GM19372 (cell line): Measurements from ENCODE around the gene AHNAK2.
"Not testable (repeated sequence)": the region's sequence is repeated elsewhere in the genome, so short reads cannot be mapped to it uniquely, and the experiment has no call there.

Experiments
- ATAC-seq: cut with Tn5 transposase; IDR thresholded peaks from one replicate; pipeline ENCODE4 v1.9.1; 2021; ENCODE audit warnings: mild to moderate bottlenecking, low read depth, moderate library complexity; ENCODE audit not compliant: unreplicated experiment

AHNAK2 gene

GRCh38 chr14:104930526-104931303 is 47.5 kb downstream of the AHNAK2 start:
- no peak for ATAC-seq

GRCh38 chr14:104929268-104930230 is 48.6 kb downstream of the AHNAK2 start:
- no peak for ATAC-seq

GRCh38 chr14:104928391-104929133 is 49.6 kb downstream of the AHNAK2 start:
- ATAC-seq = no peak

- no peak for ATAC-seq
Observed at GRCh38 chr14:104927901-104928300, 50.3 kb downstream of the AHNAK2 start.

GRCh38 chr14:104927432-104927816 is 50.8 kb downstream of the AHNAK2 start:
- no peak for ATAC-seq

- peak; percentile 90 for ATAC-seq
Observed at GRCh38 chr14:104926619-104927431, 51.3 kb downstream of the AHNAK2 start.

GRCh38 chr14:104925855-104926609 is 52.1 kb downstream of the AHNAK2 start:
- no peak for ATAC-seq

- no peak for ATAC-seq
Observed at GRCh38 chr14:104925214-104925854, 52.8 kb downstream of the AHNAK2 start.

GRCh38 chr14:104924421-104925213 is 53.6 kb downstream of the AHNAK2 start, which contains the start of gene PLD4:
PLD4 (plus strand) TSS chr14:104924879; CDS start chr14:104927141, 2,262 bp downstream.
- no peak for ATAC-seq

- no peak for ATAC-seq
Observed at GRCh38 chr14:104923640-104924420, 54.3 kb downstream of the AHNAK2 start.

- ATAC-seq = no peak
Observed at GRCh38 chr14:104919993-104920315, 58.2 kb downstream of the AHNAK2 start.

GRCh38 chr14:104919152-104919992 is 58.8 kb downstream of the AHNAK2 start:
- not testable (repeated sequence) for ATAC-seq

GRCh38 chr14:104917993-104918392 is 60.2 kb downstream of the AHNAK2 start:
- ATAC-seq = no peak

- no peak for ATAC-seq
Observed at GRCh38 chr14:104917116-104917515, 61.1 kb downstream of the AHNAK2 start.

GRCh38 chr14:104913435-104913834 is 64.7 kb downstream of the AHNAK2 start:
- ATAC-seq = no peak

- no peak for ATAC-seq
Observed at GRCh38 chr14:104912053-104912452, 66.1 kb downstream of the AHNAK2 start.
